CD14-positive monocyte (primary cell): ENCODE data around the gene PCDHAC2. TPM values are rescaled to one million over a fixed set of nuclear protein-coding genes. Genes with fewer than 3 reads are reported as not detected.

ENCODE experiments used
- DNase-seq, 3 donors: peaks; one replicate each; pipeline ENCODE4 v3.0.0-alpha.2; 2011 to 2022
- H2AFZ ChIP-seq: 2 replicates; pipeline ENCODE4 v1.6.0; 2012; ENCODE audit warnings: mild to moderate bottlenecking, low read depth, low read length, inconsistent platforms; ENCODE audit not compliant: insufficient read depth, poor library complexity, severe bottlenecking
- H3K27ac ChIP-seq, 2 donors: 1 replicate in 1 of 2; 2 replicates in 1 of 2; pipeline ENCODE4 v1.5.1; 2012 to 2013; ENCODE audit warnings: low read length in 2 of 2, control low read depth in 1 of 2, inconsistent platforms in 1 of 2, low read depth in 1 of 2, mild to moderate bottlenecking in 1 of 2
- H3K27me3 ChIP-seq, 2 donors: one replicate each; pipeline versions ENCODE4 v1.6.0 to v1.6.1; 2011 to 2013; ENCODE audit warnings: low read length in 2 of 2; ENCODE audit not compliant: control insufficient read depth in 2 of 2, insufficient read depth in 2 of 2
- H3K36me3 ChIP-seq, 2 donors: replicated peaks in 1 of 2; 1 replicate in 1 of 2; 2 replicates in 1 of 2; pipeline versions ENCODE4 v1.5.1 to v1.6.1; 2012 to 2013; ENCODE audit warnings: low read length in 2 of 2, control low read depth in 1 of 2, inconsistent platforms in 1 of 2, mild to moderate bottlenecking in 1 of 2; ENCODE audit not compliant: insufficient read depth in 2 of 2, control insufficient read depth in 1 of 2
- H3K4me1 ChIP-seq, 2 donors: 1 replicate in 1 of 2; 2 replicates in 1 of 2; pipeline versions ENCODE4 v1.5.1 to v1.6.1; 2012 to 2013; ENCODE audit warnings: low read length in 2 of 2, control low read depth in 1 of 2, inconsistent platforms in 1 of 2, mild to moderate bottlenecking in 1 of 2, moderate library complexity in 1 of 2; ENCODE audit not compliant: insufficient read depth in 2 of 2, control insufficient read depth in 1 of 2
- H3K4me2 ChIP-seq: replicated peaks from 2 replicates; pipeline ENCODE3; 2012; ENCODE audit warnings: low read length, moderate library complexity, mild to moderate bottlenecking; ENCODE audit not compliant: poor library complexity, severe bottlenecking; ENCODE audit errors: extremely low read depth
- H3K4me3 ChIP-seq, 3 experiments: fragments of 200-600 bp in 1 of 3; sonication (generic) in 1 of 3; replicated peaks in 1 of 3; 1 replicate in 2 of 3; 2 replicates in 1 of 3; pipeline ENCODE4 v1.5.1; 2011 to 2013; ENCODE audit warnings: low read length in 3 of 3, mild to moderate bottlenecking in 3 of 3, control low read depth in 2 of 3, low read depth in 2 of 3, inconsistent platforms in 1 of 3, moderate library complexity in 1 of 3
- H3K79me2 ChIP-seq: 2 replicates; pipeline ENCODE4 v1.6.0; 2012; ENCODE audit warnings: mild to moderate bottlenecking, control low read depth, inconsistent platforms, low read length, moderate library complexity; ENCODE audit not compliant: insufficient read depth
- H3K9ac ChIP-seq: 2 replicates; pipeline ENCODE4 v1.6.0; 2017; ENCODE audit warnings: low read length, mild to moderate bottlenecking; ENCODE audit not compliant: insufficient read depth, poor library complexity, severe bottlenecking
- H3K9me3 ChIP-seq, 2 donors: replicated peaks in 1 of 2; 1 replicate in 1 of 2; 2 replicates in 1 of 2; pipeline versions ENCODE4 v1.5.1 to v1.6.1; 2012 to 2013; ENCODE audit warnings: low read length in 2 of 2, control low read depth in 1 of 2; ENCODE audit not compliant: control insufficient read depth in 1 of 2, insufficient read depth in 1 of 2
- H4K20me1 ChIP-seq: 2 replicates; pipeline ENCODE4 v1.6.0; 2012; ENCODE audit warnings: mild to moderate bottlenecking, low read length, control low read depth, moderate library complexity; ENCODE audit not compliant: insufficient read depth
- H3K27ac Mint-ChIP-seq, 7 donors: one replicate each; pipeline ENCODE4 v1.8.0; 2020; ENCODE audit warnings: mild to moderate bottlenecking in 7 of 7, mixed read lengths in 7 of 7, moderate library complexity in 6 of 7, inconsistent platforms in 2 of 7
- H3K27me3 Mint-ChIP-seq, 3 donors: one replicate each; pipeline ENCODE4 v1.8.0; 2021 to 2022; ENCODE audit warnings: low read depth in 3 of 3, mild to moderate bottlenecking in 3 of 3, mixed read lengths in 3 of 3, moderate library complexity in 3 of 3, inconsistent platforms in 1 of 3
- H3K36me3 Mint-ChIP-seq, 2 donors: one replicate each; pipeline ENCODE4 v1.8.0; 2020; ENCODE audit warnings: mixed read lengths in 2 of 2, inconsistent platforms in 1 of 2, mild to moderate bottlenecking in 1 of 2
- H3K4me1 Mint-ChIP-seq: one replicate; pipeline ENCODE4 v1.8.0; 2020; ENCODE audit warnings: mild to moderate bottlenecking, mixed read lengths
- H3K4me3 Mint-ChIP-seq, 2 donors: one replicate each; pipeline ENCODE4 v1.8.0; 2020; ENCODE audit warnings: mild to moderate bottlenecking in 2 of 2, mixed read lengths in 2 of 2, moderate library complexity in 1 of 2
- H3K9me3 Mint-ChIP-seq, 7 donors: one replicate each; pipeline ENCODE4 v1.8.0; 2020 to 2022; ENCODE audit warnings: mixed read lengths in 7 of 7, mild to moderate bottlenecking in 6 of 7, moderate library complexity in 6 of 7, inconsistent platforms in 2 of 7
- CTCF ChIP-seq: fragments of 200-600 bp; IDR thresholded peaks from one replicate; pipeline ENCODE4 v1.8.0; 2022; ENCODE audit warnings: antibody characterized with exemption, mild to moderate bottlenecking
- WGBS: methylation state at CpG from one replicate; pipeline ENCODE4 v1.1.5; 2013; ENCODE audit warnings: missing lambda C conversion rate; ENCODE audit not compliant: insufficient coverage; 5-methylcytosine and 5-hydroxymethylcytosine counted together
- intact Hi-C, 2 donors: fragments of 100-400 bp; cut with micrococcal nuclease; formaldehyde crosslinking; loops; one replicate each; pipeline versions ENCODE4 v1.15.0 to v1.15.1; 2023
- polyA plus RNA-seq, 3 donors: library from polyadenylated mRNA; depleted of rRNA in 1 of 3; unstranded in 2 of 3; stranded (reverse) in 1 of 3; fragments of 300-500 nt in 2 of 3; fragments of >200 nt in 1 of 3; fragmentation: Illumina TruSeq in 2 of 3; gene quantifications; 1 replicate in 2 of 3; 2 replicates in 1 of 3; pipeline ENCODE4 v1.2.3, GENCODE V29; 2012 to 2021

The PCDHAC2 gene
- polyA plus RNA-seq, 3 donors: not detected

DNA sequence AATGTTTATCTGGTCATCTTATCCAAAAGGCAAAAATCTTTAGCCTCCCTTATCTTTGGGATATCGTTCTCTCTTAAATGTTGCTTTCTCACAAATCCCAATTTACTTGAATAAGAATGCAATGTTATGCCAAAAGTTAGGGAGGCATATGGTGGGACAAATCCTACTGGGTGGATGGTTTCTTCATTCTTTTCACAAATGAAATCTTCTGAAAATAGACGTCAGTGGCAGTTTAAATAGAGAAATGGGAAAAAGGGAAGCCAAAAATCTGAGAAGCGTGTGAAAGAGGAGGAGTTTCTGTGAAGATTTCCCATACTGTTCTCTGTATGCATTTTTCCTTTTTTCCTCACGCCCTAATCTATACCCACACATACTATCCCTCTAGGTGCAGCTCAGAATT, 42.7 kb upstream of the PCDHAC2 start:
- peaks cover 31 to 33% of the 10 kb centered on the region in 2 donors for H3K9me3 ChIP-seq
- TF ChIP-seq CTCF: no peak
- no peak overlapping the region for H3K9ac ChIP-seq
- H3K4me2 ChIP-seq: no peak overlapping the region
- H3K79me2 ChIP-seq: no peaks in the 10 kb centered on the region
- Mint-ChIP-seq H3K27ac (no peak overlapping the region), H3K4me3 (no peak overlapping the region), H3K36me3 (peaks cover 3 to 7% of the 10 kb centered on the region in 2 donors), H3K9me3 (peaks cover 24 to 46% (median 36%) of the 10 kb centered on the region in 7 donors), H3K4me1 (peaks cover 5% of the 10 kb centered on the region), H3K27me3 (peaks cover 39 to 42% (median 40%) of the 10 kb centered on the region in 3 donors)
- no peaks in the 10 kb centered on the region for H4K20me1 ChIP-seq
- 67% methylated on average over 1 of the region's 4 CpGs for WGBS
- H3K27ac ChIP-seq: no peak overlapping the region
- intact Hi-C loops: no loop called here
- H3K4me1 ChIP-seq: no peaks in the 10 kb centered on the region
- no peak overlapping the region for H2AFZ ChIP-seq
- H3K4me3 ChIP-seq: no peak overlapping the region
- H3K36me3 ChIP-seq: no peaks in the 10 kb centered on the region
- no peak for DNase-seq
- peaks cover 16 to 41% of the 10 kb centered on the region in 2 donors for H3K27me3 ChIP-seq

DNA sequence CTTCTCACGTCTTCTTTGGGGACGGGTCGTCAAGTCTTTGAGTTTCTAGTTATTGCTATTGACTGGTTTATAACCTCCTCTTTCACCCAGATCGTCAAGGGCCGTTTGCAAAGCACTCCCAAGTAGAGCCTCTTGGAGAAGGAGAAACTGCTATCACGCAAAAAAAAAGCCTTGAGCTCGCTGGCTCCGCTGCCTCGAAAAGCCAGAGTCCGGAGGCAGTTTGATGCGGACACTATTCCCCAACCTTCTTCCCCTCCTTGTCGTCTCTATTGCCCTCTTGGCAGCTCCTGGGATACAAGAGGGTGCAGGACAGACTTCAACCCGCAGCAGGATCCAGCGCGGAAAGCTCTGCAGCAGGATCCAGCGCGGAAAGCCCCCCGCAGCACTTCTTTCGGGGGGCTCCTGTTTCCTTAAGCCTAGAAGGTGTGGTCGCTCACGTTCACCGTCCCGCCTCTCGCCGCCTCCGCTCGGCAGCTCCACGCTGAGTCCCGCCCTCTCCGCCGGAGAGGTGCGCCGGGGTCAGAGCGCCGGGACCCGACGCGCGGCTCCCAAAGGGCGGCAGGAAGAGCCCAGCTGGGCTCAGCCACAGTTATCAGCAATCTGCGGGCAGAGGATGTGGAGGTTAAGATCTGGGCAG, 40.4 kb upstream of the PCDHAC2 start, which contains the start of gene PCDHAC1:
Gene PCDHAC1, plus strand, starts transcription at position 494 of the 637 bp plus-strand sequence. CDS start 594 bp downstream, outside the sequence.
- Histone ChIP-seq H2AFZ (peak within 1 kb of the TSS; percentile 41), H3K4me1 (no peaks in the 10 kb centered on the region), H3K4me3 (peak within 1 kb of the TSS in 1 of 3 experiments; percentile 43), H3K27me3 (peaks cover 16 to 41% of the 10 kb centered on the region in 2 donors), H4K20me1 (no peaks in the 10 kb centered on the region), H3K27ac (no peak within 1 kb of the TSS), H3K4me2 (peak within 1 kb of the TSS; percentile 31), H3K36me3 (no peaks in the 10 kb centered on the region), H3K79me2 (no peaks in the 10 kb centered on the region), H3K9me3 (peaks cover 36 to 39% of the 10 kb centered on the region in 2 donors), H3K9ac (no peak within 1 kb of the TSS)
- Mint-ChIP-seq H3K27ac (no peak within 1 kb of the TSS), H3K9me3 (peaks cover 22 to 47% (median 39%) of the 10 kb centered on the region in 7 donors), H3K27me3 (peaks cover 41 to 47% (median 44%) of the 10 kb centered on the region in 3 donors), H3K4me1 (peaks cover 5% of the 10 kb centered on the region), H3K36me3 (peaks cover 3 to 7% of the 10 kb centered on the region in 2 donors), H3K4me3 (peak within 1 kb of the TSS; percentile 58 to 83)
- WGBS: 5% methylated on average over 32 of the region's 41 CpGs
- intact Hi-C loops: no loop called here
- no peak for TF ChIP-seq CTCF
- DNase-seq: no peak
